WTC11 (cell line): ENCODE data around the gene LARP1. TPM values are rescaled to one million over a fixed set of nuclear protein-coding genes. Genes with fewer than 3 reads are reported as not detected.

Experiments used
- ATAC-seq: fragments of 200-7000 bp; cut with Tn5 transposase; 2 replicates; pipeline ENCODE4 v1.10.0; 2021; ENCODE audit warnings: mild to moderate bottlenecking, moderate library complexity
- CTCF ChIA-PET: fragments of 300-600 bp; sonication (Branson Sonifier 250); formaldehyde crosslinking; loops from one replicate; lab custom pipeline; 2021; ENCODE audit warnings: antibody characterized with exemption; lab: Charles Lee
- POLR2A ChIA-PET: fragments of 350-600 bp; sonication (Branson Sonifier 250); formaldehyde crosslinking; loops from one replicate; lab custom pipeline; 2021; ENCODE audit warnings: antibody characterized with exemption; lab: Charles Lee
- DNase-seq: peaks from one replicate; pipeline ENCODE4 v3.0.0; 2021; ENCODE audit warnings: low spot score
- H3K27ac Mint-ChIP-seq: 2 replicates; pipeline ENCODE4 v1.8.0; 2021; ENCODE audit warnings: mixed read lengths
- H3K27me3 Mint-ChIP-seq: 2 replicates; pipeline ENCODE4 v1.8.0; 2021; ENCODE audit warnings: low read depth, mild to moderate bottlenecking, moderate library complexity, mixed read lengths
- H3K36me3 Mint-ChIP-seq: 2 replicates; pipeline ENCODE4 v1.8.0; 2021; ENCODE audit warnings: mixed read lengths
- H3K4me1 Mint-ChIP-seq: 2 replicates; pipeline ENCODE4 v1.8.0; 2022; ENCODE audit warnings: mixed read lengths
- H3K4me3 Mint-ChIP-seq: 2 replicates; pipeline ENCODE4 v1.8.0; 2021; ENCODE audit warnings: mild to moderate bottlenecking, moderate library complexity, mixed read lengths
- H3K9me3 Mint-ChIP-seq: 2 replicates; pipeline ENCODE4 v1.8.0; 2021; ENCODE audit warnings: mixed read lengths
- ATF1 ChIP-seq: sonication (generic); formaldehyde crosslinking; IDR thresholded peaks from 2 replicates; pipeline ENCODE4 v1.8.1; 2023; ENCODE audit warnings: mild to moderate bottlenecking, moderate library complexity, missing genetic modification reagents
- CREM ChIP-seq: sonication (generic); formaldehyde crosslinking; IDR thresholded peaks from 2 replicates; pipeline ENCODE4 v1.8.1; 2022; ENCODE audit warnings: mild to moderate bottlenecking, missing genetic modification reagents, moderate library complexity
- EMX1 ChIP-seq: fragments of 250-450 bp; sonication (Bioruptor Pico); IDR thresholded peaks from 2 replicates; pipeline ENCODE4 v1.8.0; 2021; ENCODE audit warnings: mild to moderate bottlenecking
- FOXJ3 ChIP-seq: sonication (generic); formaldehyde crosslinking; IDR thresholded peaks from 2 replicates; pipeline ENCODE4 v1.9.0; 2021; ENCODE audit warnings: missing genetic modification reagents, mild to moderate bottlenecking, borderline replicate concordance
- GABPB1 ChIP-seq: sonication (generic); formaldehyde crosslinking; IDR thresholded peaks from 2 replicates; pipeline ENCODE4 v1.8.1; 2023; ENCODE audit warnings: mild to moderate bottlenecking, missing genetic modification reagents
- JUN ChIP-seq: sonication (generic); formaldehyde crosslinking; IDR thresholded peaks from 2 replicates; pipeline ENCODE4 v1.8.0; 2023; ENCODE audit warnings: mild to moderate bottlenecking, missing genetic modification reagents
- MXD4 ChIP-seq: fragments of 250-450 bp; sonication (Bioruptor Pico); IDR thresholded peaks from 2 replicates; pipeline ENCODE4 v1.8.0; 2021; ENCODE audit warnings: mild to moderate bottlenecking, moderate library complexity, borderline replicate concordance
- NR2C2 ChIP-seq: sonication (generic); formaldehyde crosslinking; IDR thresholded peaks from 2 replicates; pipeline ENCODE4 v1.8.0; 2022; ENCODE audit warnings: mild to moderate bottlenecking, missing genetic modification reagents
- RORB ChIP-seq: fragments of 250-450 bp; sonication (Bioruptor Pico); IDR thresholded peaks from 2 replicates; pipeline ENCODE4 v1.9.0; 2021; ENCODE audit warnings: mild to moderate bottlenecking
- SOX15 ChIP-seq: fragments of 250-450 bp; sonication (Bioruptor Pico); IDR thresholded peaks from 2 replicates; pipeline ENCODE4 v1.9.0; 2021; ENCODE audit warnings: mild to moderate bottlenecking
- TCF7 ChIP-seq: sonication (generic); formaldehyde crosslinking; IDR thresholded peaks from 2 replicates; pipeline ENCODE4 v1.8.0; 2022; ENCODE audit warnings: mild to moderate bottlenecking, low read depth, missing genetic modification reagents, moderate library complexity
- TEAD4 ChIP-seq: sonication (generic); formaldehyde crosslinking; IDR thresholded peaks from 2 replicates; pipeline ENCODE4 v1.8.0; 2022; ENCODE audit warnings: mild to moderate bottlenecking, missing genetic modification reagents
- ZNF232 ChIP-seq: sonication (generic); formaldehyde crosslinking; IDR thresholded peaks from 2 replicates; pipeline ENCODE4 v1.8.0; 2022; ENCODE audit warnings: mild to moderate bottlenecking, missing genetic modification reagents
- ZNF423 ChIP-seq: fragments of 250-450 bp; sonication (Bioruptor Pico); IDR thresholded peaks from 2 replicates; pipeline ENCODE4 v2.1.2; 2022; ENCODE audit warnings: mild to moderate bottlenecking, moderate library complexity
- total RNA-seq: library from RNA; stranded (reverse); gene quantifications from 3 replicates; pipeline ENCODE4 v1.2.3, GENCODE V29; 2021
- TF ChIP-seq, protein P1 (sequence below): sonication (generic); formaldehyde crosslinking; IDR thresholded peaks from 2 replicates; pipeline ENCODE4 v1.8.1; 2022; ENCODE audit warnings: missing genetic modification reagents, borderline replicate concordance
- TF ChIP-seq, protein P2 (sequence below): sonication (generic); formaldehyde crosslinking; IDR thresholded peaks from 2 replicates; pipeline ENCODE4 v1.8.1; 2022; ENCODE audit warnings: low read depth, mild to moderate bottlenecking, moderate library complexity, missing genetic modification reagents, borderline replicate concordance
- TF ChIP-seq, protein P3 (sequence below): sonication (generic); formaldehyde crosslinking; IDR thresholded peaks from 2 replicates; pipeline ENCODE4 v1.8.0; 2022; ENCODE audit warnings: mild to moderate bottlenecking, missing genetic modification reagents
- TF ChIP-seq, protein P4 (sequence below): sonication (generic); formaldehyde crosslinking; IDR thresholded peaks from 2 replicates; pipeline ENCODE4 v1.8.1; 2022; ENCODE audit warnings: mild to moderate bottlenecking, missing genetic modification reagents, moderate library complexity, borderline replicate concordance
- TF ChIP-seq, protein P5 (sequence below): sonication (generic); formaldehyde crosslinking; IDR thresholded peaks from 2 replicates; pipeline ENCODE4 v1.8.1; 2023; ENCODE audit warnings: mild to moderate bottlenecking, missing genetic modification reagents
- TF ChIP-seq, protein P6 (sequence below): fragments of 250-450 bp; sonication (Bioruptor Pico); IDR thresholded peaks from 2 replicates; pipeline ENCODE4 v1.9.0; 2021; ENCODE audit warnings: mild to moderate bottlenecking

Gene LARP1
- total RNA-seq, 1 experiment from 2014 or later: 406 TPM

DNA sequence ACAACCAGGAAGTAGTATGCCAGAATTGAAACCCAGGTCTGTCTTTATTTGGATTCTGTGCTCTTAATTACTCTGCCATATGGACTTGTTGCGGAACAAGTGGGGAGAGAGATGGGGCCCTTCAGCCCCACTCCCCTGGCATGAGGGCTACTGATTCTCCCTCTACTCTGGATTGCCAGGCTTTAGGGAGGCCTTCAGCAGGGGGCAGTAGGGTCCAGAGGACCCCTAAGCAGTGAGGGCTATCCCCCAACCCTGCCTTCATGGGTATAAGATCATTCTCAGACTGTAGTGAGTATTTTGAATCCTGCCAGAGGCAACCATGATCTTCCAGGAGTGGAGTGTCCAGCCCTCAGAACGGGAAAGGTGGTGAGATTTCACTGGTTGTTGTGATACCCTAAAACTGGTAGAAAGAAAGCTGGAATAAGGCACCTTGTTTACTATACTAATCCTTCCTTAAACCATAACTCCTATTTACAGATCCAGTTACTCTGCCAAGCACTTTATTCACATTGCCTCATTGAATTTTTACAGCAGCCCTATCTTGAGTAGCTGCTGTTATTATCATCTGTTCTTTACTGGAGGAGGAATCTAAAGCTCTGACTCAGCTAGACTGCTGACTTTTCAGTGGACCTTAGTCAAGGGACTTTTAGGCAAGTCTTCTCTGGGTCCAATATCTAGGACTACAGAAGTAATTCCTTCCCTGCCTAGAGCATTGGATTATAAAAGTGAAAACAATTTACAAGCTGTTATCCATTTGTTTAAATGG is 31.3 kb upstream of the LARP1 start:
- peaks cover 65% of the 10 kb centered on the region for H3K4me1 Mint-ChIP-seq
- H3K27me3 Mint-ChIP-seq: no peaks in the 10 kb centered on the region
- H3K4me3 Mint-ChIP-seq: no peak overlapping the region
- DNase-seq (no peak), ATAC-seq (no peak)
- no peaks in the 10 kb centered on the region for H3K9me3 Mint-ChIP-seq
- H3K27ac Mint-ChIP-seq: no peak overlapping the region; the same call in 1 of the 2 replicates
- ChIA-PET POLR2A (no interaction called here), CTCF (interaction anchor here (0.9 to 1.0 kb wide), 2 partner anchors 9 to 17 kb away, joined by 3 read pairs; no protein-coding TSS in a partner anchor)
- TF ChIP-seq GABPB1: no peak
- TF ChIP-seq ZNF232 (CRISPR knock-in tag): no peak
- 0 out of 2 replicates have a peak, but pooled peaks cover 2% of the 10 kb centered on the region for H3K36me3 Mint-ChIP-seq

DNA sequence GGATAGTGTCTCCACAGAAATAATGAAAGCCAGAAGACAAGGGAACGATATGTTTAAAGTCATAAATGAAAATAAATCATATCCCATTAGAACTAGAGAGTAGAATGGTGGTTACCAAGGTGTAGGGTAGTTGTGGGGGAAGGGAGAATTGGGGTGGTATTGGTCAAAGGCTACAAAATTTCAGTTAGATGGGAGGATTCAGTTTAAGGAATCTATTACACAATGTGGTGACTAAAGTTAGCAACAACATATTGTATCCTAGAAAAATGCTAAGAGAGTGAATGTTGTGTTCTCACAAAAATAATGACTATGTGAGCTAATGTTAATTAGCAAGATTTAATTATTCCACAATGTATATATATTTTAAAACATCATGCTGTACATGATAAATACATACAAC is 27.8 kb upstream of the LARP1 start:
- no peak for TF ChIP-seq NR2C2 (CRISPR knock-in tag)
- TF ChIP-seq, protein P1, sequence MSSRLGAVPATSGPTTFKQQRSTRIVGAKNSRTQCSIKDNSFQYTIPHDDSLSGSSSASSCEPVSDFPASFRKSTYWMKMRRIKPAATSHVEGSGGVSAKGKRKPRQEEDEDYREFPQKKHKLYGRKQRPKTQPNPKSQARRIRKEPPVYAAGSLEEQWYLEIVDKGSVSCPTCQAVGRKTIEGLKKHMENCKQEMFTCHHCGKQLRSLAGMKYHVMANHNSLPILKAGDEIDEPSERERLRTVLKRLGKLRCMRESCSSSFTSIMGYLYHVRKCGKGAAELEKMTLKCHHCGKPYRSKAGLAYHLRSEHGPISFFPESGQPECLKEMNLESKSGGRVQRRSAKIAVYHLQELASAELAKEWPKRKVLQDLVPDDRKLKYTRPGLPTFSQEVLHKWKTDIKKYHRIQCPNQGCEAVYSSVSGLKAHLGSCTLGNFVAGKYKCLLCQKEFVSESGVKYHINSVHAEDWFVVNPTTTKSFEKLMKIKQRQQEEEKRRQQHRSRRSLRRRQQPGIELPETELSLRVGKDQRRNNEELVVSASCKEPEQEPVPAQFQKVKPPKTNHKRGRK (CRISPR knock-in tag): no peak
- TF ChIP-seq EMX1: no peak
- TF ChIP-seq, protein P2, sequence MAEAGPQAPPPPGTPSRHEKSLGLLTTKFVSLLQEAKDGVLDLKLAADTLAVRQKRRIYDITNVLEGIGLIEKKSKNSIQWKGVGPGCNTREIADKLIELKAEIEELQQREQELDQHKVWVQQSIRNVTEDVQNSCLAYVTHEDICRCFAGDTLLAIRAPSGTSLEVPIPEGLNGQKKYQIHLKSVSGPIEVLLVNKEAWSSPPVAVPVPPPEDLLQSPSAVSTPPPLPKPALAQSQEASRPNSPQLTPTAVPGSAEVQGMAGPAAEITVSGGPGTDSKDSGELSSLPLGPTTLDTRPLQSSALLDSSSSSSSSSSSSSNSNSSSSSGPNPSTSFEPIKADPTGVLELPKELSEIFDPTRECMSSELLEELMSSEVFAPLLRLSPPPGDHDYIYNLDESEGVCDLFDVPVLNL: no peak
- no peak for TF ChIP-seq RORB
- Mint-ChIP-seq H3K4me3 (no peak overlapping the region), H3K9me3 (no peaks in the 10 kb centered on the region), H3K4me1 (peaks cover 59% of the 10 kb centered on the region), H3K36me3 (0 out of 2 replicates have a peak, but pooled peaks cover 2% of the 10 kb centered on the region), H3K27me3 (no peaks in the 10 kb centered on the region), H3K27ac (no peak overlapping the region)
- no peak for DNase-seq
- ChIA-PET POLR2A (no interaction called here), CTCF (interaction anchor here (0.6 kb wide), 1 partner anchor 49 kb away, joined by 3 read pairs; no protein-coding TSS in a partner anchor)
- no peak for ATAC-seq

DNA sequence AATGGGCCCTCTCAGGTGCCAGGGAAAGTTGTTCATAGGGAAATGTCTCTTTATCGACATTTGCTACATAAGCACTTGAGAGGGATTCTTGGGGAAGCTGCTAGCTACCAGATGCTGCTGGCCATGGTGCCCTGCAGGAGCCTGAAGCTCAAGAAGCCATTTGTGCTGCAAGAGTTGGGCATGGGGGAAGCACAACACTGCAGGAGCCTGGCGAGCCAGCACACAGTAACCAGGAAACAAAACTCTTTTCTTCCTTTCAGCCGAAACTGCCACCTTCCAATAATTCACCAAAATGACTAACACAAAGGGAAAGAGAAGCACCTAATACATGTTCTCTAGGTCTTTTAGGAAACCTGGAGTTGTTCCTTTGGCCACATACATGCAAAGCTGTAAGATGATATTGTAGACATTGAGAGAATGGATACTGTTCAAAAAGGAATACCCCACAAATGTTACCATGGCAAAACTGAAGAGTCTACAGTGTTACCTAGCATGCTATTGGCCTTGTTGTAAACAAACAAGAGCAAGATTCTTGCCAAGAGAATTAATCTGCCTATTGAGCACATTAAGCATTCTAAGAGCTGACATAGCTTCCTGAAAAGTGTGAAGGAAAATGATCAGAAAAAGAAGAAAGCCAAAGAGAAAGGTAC is 26.1 kb upstream of the LARP1 start:
- Mint-ChIP-seq H3K4me1 (peaks cover 47% of the 10 kb centered on the region), H3K27me3 (no peaks in the 10 kb centered on the region), H3K4me3 (no peak overlapping the region), H3K9me3 (no peaks in the 10 kb centered on the region), H3K27ac (no peak overlapping the region), H3K36me3 (0 out of 2 replicates have a peak, but pooled peaks cover 2% of the 10 kb centered on the region)
- POLR2A ChIA-PET: interaction anchor here (1.3 kb wide), 1 partner anchor 82 kb away, joined by 3 read pairs; no protein-coding TSS in a partner anchor
- ATAC-seq (no peak), DNase-seq (no peak)
- CTCF ChIA-PET: interaction anchor here (0.9 to 1.9 kb wide), 3 partner anchors 8 to 79 kb away, joined by 3 to 6 read pairs (median 4); no protein-coding TSS in a partner anchor
- TF ChIP-seq, protein P3, sequence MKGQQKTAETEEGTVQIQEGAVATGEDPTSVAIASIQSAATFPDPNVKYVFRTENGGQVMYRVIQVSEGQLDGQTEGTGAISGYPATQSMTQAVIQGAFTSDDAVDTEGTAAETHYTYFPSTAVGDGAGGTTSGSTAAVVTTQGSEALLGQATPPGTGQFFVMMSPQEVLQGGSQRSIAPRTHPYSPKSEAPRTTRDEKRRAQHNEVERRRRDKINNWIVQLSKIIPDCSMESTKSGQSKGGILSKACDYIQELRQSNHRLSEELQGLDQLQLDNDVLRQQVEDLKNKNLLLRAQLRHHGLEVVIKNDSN (CRISPR knock-in tag): no peak
- TF ChIP-seq RORB: no peak
- TF ChIP-seq ATF1 (CRISPR knock-in tag): no peak
- no peak for TF ChIP-seq ZNF423 (CRISPR knock-in tag)
- TF ChIP-seq TCF7 (CRISPR knock-in tag): no peak
- no peak for TF ChIP-seq TEAD4 (CRISPR knock-in tag)
- TF ChIP-seq, protein P4, sequence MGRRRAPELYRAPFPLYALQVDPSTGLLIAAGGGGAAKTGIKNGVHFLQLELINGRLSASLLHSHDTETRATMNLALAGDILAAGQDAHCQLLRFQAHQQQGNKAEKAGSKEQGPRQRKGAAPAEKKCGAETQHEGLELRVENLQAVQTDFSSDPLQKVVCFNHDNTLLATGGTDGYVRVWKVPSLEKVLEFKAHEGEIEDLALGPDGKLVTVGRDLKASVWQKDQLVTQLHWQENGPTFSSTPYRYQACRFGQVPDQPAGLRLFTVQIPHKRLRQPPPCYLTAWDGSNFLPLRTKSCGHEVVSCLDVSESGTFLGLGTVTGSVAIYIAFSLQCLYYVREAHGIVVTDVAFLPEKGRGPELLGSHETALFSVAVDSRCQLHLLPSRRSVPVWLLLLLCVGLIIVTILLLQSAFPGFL (CRISPR knock-in tag): no peak
- TF ChIP-seq JUN (CRISPR knock-in tag): no peak
- TF ChIP-seq CREM (CRISPR knock-in tag): no peak
- TF ChIP-seq, protein P5, sequence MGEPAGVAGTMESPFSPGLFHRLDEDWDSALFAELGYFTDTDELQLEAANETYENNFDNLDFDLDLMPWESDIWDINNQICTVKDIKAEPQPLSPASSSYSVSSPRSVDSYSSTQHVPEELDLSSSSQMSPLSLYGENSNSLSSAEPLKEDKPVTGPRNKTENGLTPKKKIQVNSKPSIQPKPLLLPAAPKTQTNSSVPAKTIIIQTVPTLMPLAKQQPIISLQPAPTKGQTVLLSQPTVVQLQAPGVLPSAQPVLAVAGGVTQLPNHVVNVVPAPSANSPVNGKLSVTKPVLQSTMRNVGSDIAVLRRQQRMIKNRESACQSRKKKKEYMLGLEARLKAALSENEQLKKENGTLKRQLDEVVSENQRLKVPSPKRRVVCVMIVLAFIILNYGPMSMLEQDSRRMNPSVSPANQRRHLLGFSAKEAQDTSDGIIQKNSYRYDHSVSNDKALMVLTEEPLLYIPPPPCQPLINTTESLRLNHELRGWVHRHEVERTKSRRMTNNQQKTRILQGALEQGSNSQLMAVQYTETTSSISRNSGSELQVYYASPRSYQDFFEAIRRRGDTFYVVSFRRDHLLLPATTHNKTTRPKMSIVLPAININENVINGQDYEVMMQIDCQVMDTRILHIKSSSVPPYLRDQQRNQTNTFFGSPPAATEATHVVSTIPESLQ (CRISPR knock-in tag): no peak
- TF ChIP-seq, protein P6, sequence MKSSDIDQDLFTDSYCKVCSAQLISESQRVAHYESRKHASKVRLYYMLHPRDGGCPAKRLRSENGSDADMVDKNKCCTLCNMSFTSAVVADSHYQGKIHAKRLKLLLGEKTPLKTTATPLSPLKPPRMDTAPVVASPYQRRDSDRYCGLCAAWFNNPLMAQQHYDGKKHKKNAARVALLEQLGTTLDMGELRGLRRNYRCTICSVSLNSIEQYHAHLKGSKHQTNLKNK (CRISPR knock-in tag): no peak
- no peak for TF ChIP-seq SOX15
- TF ChIP-seq FOXJ3: no peak
- no peak for TF ChIP-seq MXD4 (CRISPR knock-in tag)
